GM12878 (cell line): ENCODE results near the gene GRIN2A. TPM values are rescaled to one million over a fixed set of nuclear protein-coding genes. Genes with fewer than 3 reads are reported as not detected.

ENCODE experiments used
- ATAC-seq: fragments of 200-7000 bp; cut with Tn5 transposase; 3 replicates; pipeline ENCODE4 v1.9.1; 2020; ENCODE audit warnings: mild to moderate bottlenecking, moderate library complexity
- BruUV-seq: library from RNA; stranded (reverse); fragments of 400-500 nt; replicated peaks from 2 replicates; lab custom pipeline; 2021; lab: Mats Ljungman, UMichigan
- CTCF ChIA-PET: fragments of 300-600 bp; sonication (Branson Sonifier 250); formaldehyde crosslinking; extraction: SDS; loops from one replicate; lab custom pipeline; 2021; ENCODE audit warnings: inconsistent platforms; lab: Yijun Ruan, JAX
- POLR2A ChIA-PET: fragments of 350-600 bp; formaldehyde crosslinking; extraction: SDS; loops from one replicate; lab custom pipeline; 2021; ENCODE audit warnings: inconsistent platforms; lab: Charles Lee
- RAD21 ChIA-PET: fragments of 300-600 bp; sonication (Branson Sonifier 250); formaldehyde crosslinking; loops from one replicate; lab custom pipeline; 2023; ENCODE audit warnings: antibody characterized with exemption; ENCODE audit not compliant: unreplicated experiment; lab: Charles Lee
- SMC1A ChIA-PET: fragments of 300-600 bp; sonication (Branson Sonifier 250); formaldehyde crosslinking; loops from one replicate; lab custom pipeline; 2023; ENCODE audit not compliant: unreplicated experiment, uncharacterized antibody; lab: Charles Lee
- DNase-seq: peaks from one replicate; pipeline ENCODE4 v3.0.0-alpha.2; 2011; ENCODE audit warnings: low read depth, low spot score
- FAIRE-seq: peaks from 3 replicates; lab custom pipeline; 2011; peaks lifted over from hg19 to GRCh38; lab: Jason Lieb, UNC
- H2AFZ ChIP-seq: 2 replicates; pipeline ENCODE4 v1.6.0; 2011; ENCODE audit warnings: low read depth, low read length, control low read depth; ENCODE audit not compliant: control insufficient read depth
- H3K27ac ChIP-seq: 2 replicates; pipeline ENCODE4 v1.5.1; 2011; ENCODE audit warnings: control low read depth; ENCODE audit not compliant: control insufficient read depth, insufficient read depth
- H3K27me3 ChIP-seq, 2 experiments: replicated peaks in 1 of 2; 2 replicates each; pipeline versions ENCODE4 v1.6.0 to v1.6.1; 2011; ENCODE audit warnings: low read length in 1 of 2; ENCODE audit not compliant: control insufficient read depth in 2 of 2, insufficient read depth in 2 of 2
- H3K36me3 ChIP-seq, 2 experiments: 2 replicates each; pipeline ENCODE4 v1.5.1; 2011; ENCODE audit warnings: low read length in 1 of 2; ENCODE audit not compliant: control insufficient read depth in 2 of 2, insufficient read depth in 2 of 2
- H3K4me1 ChIP-seq: 2 replicates; pipeline ENCODE4 v1.6.1; 2011; ENCODE audit warnings: mild to moderate bottlenecking, low read length, moderate library complexity, mixed read lengths; ENCODE audit not compliant: control insufficient read depth, insufficient read depth
- H3K4me2 ChIP-seq: 2 replicates; pipeline ENCODE4 v1.6.0; 2011; ENCODE audit warnings: control low read depth; ENCODE audit not compliant: control insufficient read depth, insufficient read depth
- H3K4me3 ChIP-seq: fragments of 200-600 bp; sonication (generic); 2 replicates; pipeline ENCODE4 v1.5.1; 2016
- H3K79me2 ChIP-seq: 2 replicates; pipeline ENCODE4 v1.6.0; 2011; ENCODE audit warnings: low read length; ENCODE audit not compliant: control insufficient read depth, insufficient read depth
- H3K9ac ChIP-seq: 2 replicates; pipeline ENCODE4 v1.8.0; 2011; ENCODE audit warnings: low read length, control low read depth, mixed read lengths; ENCODE audit not compliant: control insufficient read depth, insufficient read depth
- H3K9me3 ChIP-seq: replicated peaks from 3 replicates; pipeline ENCODE4 v1.5.1; 2011; ENCODE audit warnings: mild to moderate bottlenecking, low read length; ENCODE audit not compliant: control insufficient read depth, insufficient read depth
- H4K20me1 ChIP-seq: 2 replicates; pipeline ENCODE4 v1.6.0; 2011; ENCODE audit not compliant: control insufficient read depth, insufficient read depth
- BACH1 ChIP-seq: fragments of 450-650 bp; IDR thresholded peaks from 2 replicates; pipeline ENCODE4 v1.6.1; 2017; ENCODE audit warnings: mild to moderate bottlenecking, borderline replicate concordance
- CBX5 ChIP-seq: sonication (generic); IDR thresholded peaks from 2 replicates; pipeline ENCODE4 v1.6.1; 2016; ENCODE audit warnings: low read depth, moderate library complexity, mild to moderate bottlenecking, inconsistent platforms
- E2F4 ChIP-seq: IDR thresholded peaks from 2 replicates; pipeline ENCODE4 v1.6.1; 2012; ENCODE audit warnings: low read depth, low read length, improper control_type of control experiment
- EP300 ChIP-seq, 2 experiments: fragments of 150-350 bp in 1 of 2; IDR thresholded peaks; 2 replicates each; pipeline ENCODE4 v1.6.1; 2011 to 2012; ENCODE audit warnings: low read depth in 2 of 2, low read length in 2 of 2, borderline replicate concordance in 1 of 2, improper control_type of control experiment in 1 of 2, inconsistent platforms in 1 of 2; ENCODE audit not compliant: control insufficient read depth in 1 of 2
- HDAC2 ChIP-seq: fragments of 200-600 bp; sonication (generic); IDR thresholded peaks from 2 replicates; pipeline ENCODE4 v1.6.1; 2017
- JUND ChIP-seq: IDR thresholded peaks from 2 replicates; pipeline ENCODE4 v1.6.1; 2012; ENCODE audit warnings: low read depth, mild to moderate bottlenecking, low read length, improper control_type of control experiment, moderate library complexity
- NBN ChIP-seq: fragments of 450-650 bp; IDR thresholded peaks from 2 replicates; pipeline ENCODE4 v1.6.1; 2016
- NR2C1 ChIP-seq: fragments of 450-650 bp; IDR thresholded peaks from 2 replicates; pipeline ENCODE4 v1.6.1; 2017; ENCODE audit warnings: antibody characterized with exemption, mild to moderate bottlenecking, moderate library complexity
- SMAD1 ChIP-seq: fragments of 450-650 bp; IDR thresholded peaks from 2 replicates; pipeline ENCODE4 v1.6.1; 2018; ENCODE audit warnings: mild to moderate bottlenecking, low read depth; ENCODE audit not compliant: partially characterized antibody
- SREBF1 ChIP-seq: IDR thresholded peaks from 2 replicates; pipeline ENCODE4 v1.6.1; 2012; ENCODE audit warnings: mild to moderate bottlenecking, low read length
- SUPT20H ChIP-seq: IDR thresholded peaks from 2 replicates; pipeline ENCODE4 v1.6.1; 2011; ENCODE audit warnings: low read depth, mild to moderate bottlenecking, low read length, moderate library complexity, borderline replicate concordance; ENCODE audit not compliant: control insufficient read depth
- TCF3 ChIP-seq: IDR thresholded peaks from 2 replicates; pipeline ENCODE4 v1.6.1; 2012; ENCODE audit warnings: low read depth, mild to moderate bottlenecking, low read length, borderline replicate concordance; ENCODE audit not compliant: insufficient read depth
- ZBTB33 ChIP-seq: fragments of 450-650 bp; IDR thresholded peaks from 2 replicates; pipeline ENCODE4 v1.6.1; 2017; ENCODE audit warnings: mild to moderate bottlenecking
- WGBS: methylation state at CpG from one replicate; pipeline ENCODE4 v1.1.6; 2016; ENCODE audit warnings: low lambda C conversion rate; ENCODE audit not compliant: insufficient replicate concordance, insufficient coverage; ENCODE audit errors: missing lambda C conversion rate; 5-methylcytosine and 5-hydroxymethylcytosine counted together
- in situ Hi-C: fragments of 300-500 bp; cut with MboI; formaldehyde crosslinking; loops from 9 replicates; pipeline ENCODE4 v1.14.3; 2018; ENCODE audit warnings: mixed read lengths
- intact Hi-C: fragments of 100-400 bp; cut with micrococcal nuclease; formaldehyde crosslinking; loops from one replicate; pipeline ENCODE4 v1.14.2; 2022; ENCODE audit not compliant: unreplicated experiment
- polyA plus RNA-seq, 11 experiments: library from polyadenylated mRNA; depleted of rRNA in 4 of 11; unstranded in 6 of 11; stranded (reverse) in 5 of 11; fragments of >200 nt; fragmentation: Nextera tagmentation in 4 of 11; fragmentation: Illumina TruSeq in 1 of 11; extraction: Ambion mirVana in 4 of 11; extraction: Trizol in 1 of 11; gene quantifications; 1 replicate in 1 of 11; 2 replicates in 10 of 11; pipeline versions ENCODE4 v1.2.1 to v1.2.3, GENCODE V29; 2011 to 2016; ENCODE audit warnings: inconsistent platforms in 2 of 11, missing spikeins in 2 of 11, low read depth in 1 of 11
- total RNA-seq, 4 experiments: library from RNA; depleted of rRNA in 3 of 4; stranded (reverse); fragments of >200 nt in 3 of 4; fragmentation: Illumina TruSeq in 1 of 4; extraction: Trizol in 1 of 4; gene quantifications; 2 replicates each; pipeline versions ENCODE4 v1.2.1 to v1.2.3, GENCODE V29; 2013 to 2021
- TF ChIP-seq, protein P1 (sequence below): fragments of 450-650 bp; formaldehyde crosslinking; IDR thresholded peaks from 2 replicates; pipeline ENCODE4 v1.4.0; 2020; ENCODE audit warnings: mild to moderate bottlenecking, moderate library complexity

Gene GRIN2A
- total and polyA plus RNA-seq, 10 of the 15 experiments (the other 5 are each of a cell fraction or from before 2014, with no cell fraction given) = 2.4 to 13.3 (median 7.3) TPM

- TF ChIP-seq TCF3 (no peak), NBN (no peak), NR2C1 (no peak), JUND (no peak), CBX5 (no peak), SUPT20H (no peak)
- TF ChIP-seq, protein P1, sequence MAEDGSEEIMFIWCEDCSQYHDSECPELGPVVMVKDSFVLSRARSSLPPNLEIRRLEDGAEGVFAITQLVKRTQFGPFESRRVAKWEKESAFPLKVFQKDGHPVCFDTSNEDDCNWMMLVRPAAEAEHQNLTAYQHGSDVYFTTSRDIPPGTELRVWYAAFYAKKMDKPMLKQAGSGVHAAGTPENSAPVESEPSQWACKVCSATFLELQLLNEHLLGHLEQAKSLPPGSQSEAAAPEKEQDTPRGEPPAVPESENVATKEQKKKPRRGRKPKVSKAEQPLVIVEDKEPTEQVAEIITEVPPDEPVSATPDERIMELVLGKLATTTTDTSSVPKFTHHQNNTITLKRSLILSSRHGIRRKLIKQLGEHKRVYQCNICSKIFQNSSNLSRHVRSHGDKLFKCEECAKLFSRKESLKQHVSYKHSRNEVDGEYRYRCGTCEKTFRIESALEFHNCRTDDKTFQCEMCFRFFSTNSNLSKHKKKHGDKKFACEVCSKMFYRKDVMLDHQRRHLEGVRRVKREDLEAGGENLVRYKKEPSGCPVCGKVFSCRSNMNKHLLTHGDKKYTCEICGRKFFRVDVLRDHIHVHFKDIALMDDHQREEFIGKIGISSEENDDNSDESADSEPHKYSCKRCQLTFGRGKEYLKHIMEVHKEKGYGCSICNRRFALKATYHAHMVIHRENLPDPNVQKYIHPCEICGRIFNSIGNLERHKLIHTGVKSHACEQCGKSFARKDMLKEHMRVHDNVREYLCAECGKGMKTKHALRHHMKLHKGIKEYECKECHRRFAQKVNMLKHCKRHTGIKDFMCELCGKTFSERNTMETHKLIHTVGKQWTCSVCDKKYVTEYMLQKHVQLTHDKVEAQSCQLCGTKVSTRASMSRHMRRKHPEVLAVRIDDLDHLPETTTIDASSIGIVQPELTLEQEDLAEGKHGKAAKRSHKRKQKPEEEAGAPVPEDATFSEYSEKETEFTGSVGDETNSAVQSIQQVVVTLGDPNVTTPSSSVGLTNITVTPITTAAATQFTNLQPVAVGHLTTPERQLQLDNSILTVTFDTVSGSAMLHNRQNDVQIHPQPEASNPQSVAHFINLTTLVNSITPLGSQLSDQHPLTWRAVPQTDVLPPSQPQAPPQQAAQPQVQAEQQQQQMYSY (CRISPR knock-in tag) = no peak
Measured at GRCh38 chr16:9793623-9794022, 388.6 kb downstream of the GRIN2A start (continued).

DNA sequence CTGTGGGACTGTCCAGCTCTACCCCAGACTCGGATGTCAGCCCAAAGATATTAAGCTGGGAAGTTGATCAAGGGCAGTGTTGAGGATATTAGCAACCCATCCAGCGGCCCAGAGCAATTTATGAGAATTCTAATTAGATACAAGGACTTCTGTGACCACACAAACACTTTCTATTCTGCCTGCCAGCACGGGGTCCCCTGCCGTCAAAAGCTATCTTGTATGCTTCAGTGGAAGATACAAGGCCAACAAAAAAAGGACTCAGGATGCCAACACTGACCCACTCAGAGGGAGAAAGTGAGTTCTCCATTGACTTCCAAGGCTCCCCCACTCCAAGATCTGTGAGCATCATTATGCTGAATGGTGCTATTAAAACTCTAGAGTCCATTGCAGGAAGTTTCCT lies 390.7 kb downstream of the GRIN2A start:
- Histone ChIP-seq H3K27ac (no peak overlapping the region), H3K79me2 (no peaks in the 10 kb centered on the region), H3K9me3 (no peaks in the 10 kb centered on the region), H3K36me3 (no peaks in the 10 kb centered on the region; a peak in 1 of 4 replicates), H3K9ac (no peak overlapping the region), H3K4me1 (no peaks in the 10 kb centered on the region), H2AFZ (no peak overlapping the region), H3K4me3 (no peak overlapping the region), H4K20me1 (no peaks in the 10 kb centered on the region), H3K27me3 (no peaks in the 10 kb centered on the region), H3K4me2 (no peak overlapping the region)
- WGBS = 5% methylated on average over 4 of the region's 4 CpGs
- POLR2A ChIA-PET = interaction anchor here (0.6 kb wide), 1 partner anchor 22 kb away, joined by 10 read pairs; no protein-coding TSS in a partner anchor
- BruUV-seq = no TSS peak
- SMC1A ChIA-PET = no interaction called here
- ATAC-seq = no peak
- in situ Hi-C loops = no loop called here
- RAD21 ChIA-PET = interaction anchor here (0.9 kb wide), 1 partner anchor 81 kb away, joined by 3 read pairs; no protein-coding TSS in a partner anchor
- DNase-seq = no peak
- intact Hi-C loops = no loop called here
- no peak for FAIRE-seq
- CTCF ChIA-PET = no interaction called here
- TF ChIP-seq HDAC2 (no peak), E2F4 (no peak), ZBTB33 (no peak), EP300 (IDR thresholded peaks at IDR 0.05; ENCODE audit: borderline replicate concordance in 1 of 2, control insufficient read depth in 1 of 2, low read depth in 2 of 2, low read length in 2 of 2) (no peak), SREBF1 (no peak), BACH1 (no peak), SMAD1 (no peak)
